ENCODE measurements around the gene VEZT.

VEZT gene

GRCh38 chr12:95200128-95200894, 17.3 kb upstream of the VEZT start:
- DNase-seq (ENCODE audit: low spot score), result no peak

- DNase-seq (ENCODE audit: low spot score), result no peak
These were observed 16.4 kb upstream of the VEZT start for GRCh38 chr12:95201056-95201670.

- no peak for DNase-seq (ENCODE audit: low spot score)
These were observed 14.7 kb upstream of the VEZT start for GRCh38 chr12:95202691-95203486.

- no peak for DNase-seq (ENCODE audit: low spot score)
These were observed 14.0 kb upstream of the VEZT start for GRCh38 chr12:95203487-95204030.

DNA sequence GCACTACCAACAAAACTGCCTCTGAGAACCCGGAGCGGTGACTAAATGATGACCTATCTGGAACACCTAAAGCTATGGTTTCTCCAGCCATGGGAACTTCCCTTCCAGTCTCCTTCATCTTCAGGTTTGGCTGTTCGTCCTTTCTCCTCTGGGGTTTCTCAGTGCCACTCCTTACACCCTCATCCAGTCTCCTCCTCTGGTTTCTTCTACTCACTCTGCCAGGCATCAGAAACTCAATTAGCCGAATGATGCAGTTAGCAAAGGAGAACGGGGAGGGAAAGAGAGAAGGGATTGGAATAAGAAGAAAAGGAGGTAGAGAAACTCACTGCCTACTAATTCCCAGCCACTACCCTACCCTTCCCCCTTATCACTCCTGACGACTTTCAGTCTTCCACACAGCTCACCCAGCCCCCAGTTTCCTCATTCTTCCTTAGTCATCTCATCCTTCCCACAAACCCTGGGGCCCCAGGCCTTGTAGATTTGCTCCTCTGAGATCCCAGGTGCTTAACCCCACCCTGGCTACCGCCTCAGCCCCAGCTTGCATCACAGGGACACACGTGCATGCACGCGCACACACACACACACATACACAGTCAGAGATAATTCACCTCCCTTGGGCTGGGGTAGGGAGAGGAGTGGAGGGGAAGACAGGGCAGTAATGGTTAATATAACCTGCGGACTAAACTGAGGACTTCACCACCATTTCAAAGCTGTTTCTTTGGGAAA, 13.3 kb upstream of the VEZT start:
- DNase-seq (ENCODE audit: low spot score), result peak; percentile 99

GRCh38 chr12:95205016-95205624, 12.5 kb upstream of the VEZT start:
- DNase-seq (ENCODE audit: low spot score), result no peak

DNA sequence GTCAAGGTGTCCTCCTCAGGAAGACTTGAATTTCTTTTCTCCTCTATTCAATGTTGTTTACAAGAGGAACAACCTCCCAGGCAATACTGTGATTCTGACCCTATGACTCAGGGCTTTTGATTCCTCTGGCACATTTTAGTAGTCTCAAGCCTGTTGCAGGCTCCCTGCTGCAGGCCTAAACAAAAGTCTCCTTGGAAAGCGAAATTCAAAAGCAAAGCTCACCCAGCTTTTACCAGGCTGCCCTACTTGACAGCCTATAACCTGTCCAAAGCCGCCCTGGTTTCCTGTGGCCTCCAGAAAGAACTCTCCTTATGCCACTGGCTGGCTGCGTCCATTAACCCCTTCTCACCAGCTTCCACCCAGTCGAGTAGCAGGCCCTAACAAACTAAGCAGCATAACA, 11.9 kb upstream of the VEZT start:
- DNase-seq (ENCODE audit: low spot score), result peak; percentile 71

DNA sequence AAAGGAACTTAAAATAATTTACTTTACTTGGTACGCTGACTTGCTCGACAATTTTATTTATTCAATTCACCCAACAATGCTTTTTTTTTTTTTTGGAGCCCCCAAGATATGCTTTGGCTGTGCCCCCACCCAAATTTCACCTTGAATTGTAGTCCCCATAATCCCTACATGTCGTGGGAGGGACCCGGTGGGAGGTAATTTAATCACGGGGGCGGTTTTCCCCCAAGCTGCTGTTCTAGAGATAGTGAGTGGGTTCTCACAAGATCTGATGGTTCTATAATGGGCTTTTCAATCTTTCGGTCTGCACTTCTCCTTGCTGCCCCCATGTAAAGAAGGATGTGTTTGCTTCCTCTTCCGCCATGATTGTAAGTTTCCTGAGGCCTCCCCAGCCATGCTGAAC, 10.7 kb upstream of the VEZT start:
- no peak for DNase-seq (ENCODE audit: low spot score)

GRCh38 chr12:95207407-95207806, 10.2 kb upstream of the VEZT start:
- DNase-seq (ENCODE audit: low spot score), result no peak

DNA sequence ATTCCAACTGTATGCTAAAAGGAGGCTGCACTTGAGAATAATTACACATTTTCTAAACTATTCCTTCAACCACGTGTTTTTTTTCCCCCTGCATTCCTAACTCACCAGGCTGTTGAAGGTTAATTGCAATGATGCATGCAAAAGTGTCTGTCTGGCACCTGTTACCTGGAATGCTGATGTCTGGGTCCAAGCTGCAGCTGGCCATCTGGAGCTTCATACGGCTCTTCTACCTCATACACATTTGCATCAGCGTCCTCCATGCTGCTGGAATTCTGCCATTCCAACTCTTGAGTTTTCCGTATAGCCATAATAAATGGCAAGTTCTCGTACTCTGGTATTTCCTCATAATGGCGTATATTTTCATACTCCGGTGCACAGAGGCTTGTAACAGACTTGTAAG, 8.9 kb upstream of the VEZT start:
- DNase-seq (ENCODE audit: low spot score), result peak; percentile 64

DNA sequence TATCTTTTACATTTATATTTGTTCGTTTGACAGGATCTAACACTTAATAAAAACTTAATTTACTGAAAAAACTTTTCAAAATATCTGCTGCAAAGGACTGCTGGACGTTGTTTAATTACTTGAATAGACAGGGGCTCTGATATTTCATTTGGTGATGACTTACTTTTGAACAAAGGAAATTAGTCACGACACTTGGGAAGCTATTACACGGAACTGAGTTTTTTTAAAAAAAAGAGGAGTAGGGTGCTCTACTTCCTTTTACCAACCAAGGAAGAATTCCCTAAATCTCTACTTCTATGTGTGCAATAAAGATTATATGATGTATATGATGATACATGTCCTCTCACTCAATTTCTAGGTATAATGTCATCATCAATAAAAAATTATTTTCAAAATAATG, 5.0 kb upstream of the VEZT start:
- DNase-seq (ENCODE audit: low spot score), result peak; percentile 30

GRCh38 chr12:95213119-95213518, 4.5 kb upstream of the VEZT start:
- no peak for DNase-seq (ENCODE audit: low spot score)

GRCh38 chr12:95213928-95214327, 3.7 kb upstream of the VEZT start:
- DNase-seq (ENCODE audit: low spot score), result no peak

GRCh38 chr12:95214466-95214865, 3.1 kb upstream of the VEZT start:
- DNase-seq (ENCODE audit: low spot score), result no peak

- DNase-seq (ENCODE audit: low spot score), result peak; percentile 51
These were observed 1.7 kb upstream of the VEZT start for GRCh38 chr12:95215949-95216348.

GRCh38 chr12:95216711-95217376, 763 bp upstream of the VEZT start:
- DNase-seq (ENCODE audit: low spot score), result peak; percentile 60

DNA sequence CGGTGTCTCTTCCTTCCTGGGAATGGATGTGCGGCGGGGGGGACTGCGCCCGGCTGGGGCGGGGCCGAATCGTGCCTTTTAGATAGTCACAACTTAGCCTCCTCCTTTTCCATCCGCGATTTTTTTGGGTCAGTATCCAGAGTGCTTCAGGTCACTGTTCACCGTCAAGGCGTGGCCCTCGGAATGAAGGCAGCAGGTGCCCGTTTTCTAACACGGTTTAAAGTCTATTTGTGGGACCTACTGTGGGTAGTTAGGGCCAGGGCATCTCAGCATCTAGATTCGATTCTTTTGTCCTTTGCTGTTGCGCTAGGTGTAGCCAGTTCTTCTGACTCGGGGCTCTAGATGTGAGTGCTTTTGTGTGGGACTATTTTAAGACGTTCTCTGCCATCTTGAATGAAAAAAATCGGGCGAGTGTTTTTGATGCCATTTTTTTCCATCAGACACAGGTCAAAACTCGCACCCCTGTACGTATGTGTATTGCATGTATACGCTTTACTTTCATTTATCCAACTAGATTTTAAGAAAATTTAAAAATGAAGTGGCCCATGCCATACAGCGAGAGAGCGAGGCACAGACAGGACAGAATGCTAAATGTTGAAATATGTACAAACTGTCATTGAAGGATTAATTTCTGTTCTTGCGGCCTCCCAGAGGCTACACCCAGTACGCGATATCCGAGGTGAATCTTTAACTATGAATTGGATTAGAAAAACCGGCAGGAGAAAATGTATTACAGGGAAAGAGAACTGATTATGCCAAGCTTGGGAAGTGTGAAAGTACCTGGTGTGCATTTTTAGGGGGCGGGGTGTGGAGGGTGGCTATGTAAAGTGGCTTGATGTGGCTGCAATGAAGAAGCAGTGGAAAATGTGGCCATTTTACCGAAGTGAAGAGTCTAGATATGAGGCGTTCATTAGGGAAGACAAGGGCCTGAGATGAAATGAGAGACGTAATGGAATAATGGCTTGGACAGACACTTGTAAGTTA, 835 bp downstream of the VEZT start:
- peak; percentile 88 for DNase-seq (ENCODE audit: low spot score)

GRCh38 chr12:95220190-95220589, 2.6 kb downstream of the VEZT start:
- DNase-seq (ENCODE audit: low spot score), result no peak

DNA sequence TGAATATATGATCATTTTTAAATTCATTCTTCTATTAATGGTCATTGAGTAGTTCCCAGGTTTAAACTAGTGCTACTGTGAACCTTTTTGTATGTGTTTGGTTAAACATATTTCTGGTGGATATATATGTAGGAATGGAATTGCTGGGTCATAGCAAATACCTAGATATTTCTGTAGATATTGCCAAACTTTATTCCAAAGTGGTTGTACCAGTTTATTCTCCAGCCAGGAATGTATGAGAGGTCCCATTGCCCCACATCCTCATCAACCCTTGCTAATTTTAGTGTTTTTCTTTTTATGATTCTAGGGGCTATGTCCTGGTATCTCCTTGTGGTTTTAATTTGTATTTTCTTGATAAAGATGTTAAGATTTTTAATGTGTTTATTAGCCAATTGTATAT, 3.1 kb downstream of the VEZT start:
- DNase-seq (ENCODE audit: low spot score), result no peak

All from kidney tubule cell (primary cell).